ENCODE data around the gene IFFO2. TPM values are rescaled to one million over a fixed set of nuclear protein-coding genes. Genes with fewer than 3 reads are reported as not detected.

Gene IFFO2
- total and polyA plus RNA-seq, 2 of the 8 experiments (the other 6 are each of a cell fraction or from before 2014, with no cell fraction given): 6.6 to 10.4 TPM

- no peak overlapping the region for H3K27ac ChIP-seq (ENCODE audit: low read depth, low read length)
- H3K79me1 ChIP-seq (ENCODE audit: low read depth, low read length): peaks cover 5% of the 10 kb centered on the region
- H3K4me3 ChIP-seq (ENCODE audit: extremely low read depth in 1 of 4, insufficient read depth in 2 of 4, low read depth in 3 of 4, low read length in 4 of 4): no peak overlapping the region
- H3K14ac ChIP-seq (ENCODE audit: insufficient read length): no peak overlapping the region
- no peaks in the 10 kb centered on the region for H3K9me3 ChIP-seq (ENCODE audit: insufficient read depth in 2 of 2, low read depth in 1 of 2, low read length in 1 of 2)
- TF ChIP-seq TAF1 (IDR thresholded peaks at IDR 0.05; ENCODE audit: low read depth, low read length) (no peak), CBX5 (IDR thresholded peaks at IDR 0.05; ENCODE audit: low read depth, low read length) (no peak), CHD2 (IDR thresholded peaks at IDR 0.05; ENCODE audit: low read length) (no peak)
- H2BK15ac ChIP-seq (ENCODE audit: low read length): no peak overlapping the region
- H2AK5ac ChIP-seq (ENCODE audit: low read depth, low read length): no peak overlapping the region
- peaks cover 6% of the 10 kb centered on the region; the same call in 1 of the 2 replicates for H3K23me2 ChIP-seq (ENCODE audit: low read depth, low read length)
- peaks cover 2 to 7% of the 10 kb centered on the region in 2 experiments for H4K20me1 ChIP-seq (replicated peaks in 1 of 2; ENCODE audit: control insufficient read depth in 1 of 2, insufficient read depth in 2 of 2, low read length in 2 of 2)
- H2BK20ac ChIP-seq (ENCODE audit: low read length): no peak overlapping the region
- no peak overlapping the region for H4K8ac ChIP-seq (ENCODE audit: extremely low read depth, insufficient read depth, low read length)
- H4K91ac ChIP-seq (replicated peaks; ENCODE audit: insufficient read length, low read length): no peak overlapping the region
- H2BK120ac ChIP-seq (replicated peaks; ENCODE audit: low read depth, low read length): no peak overlapping the region
- DNase-seq (ENCODE audit: low read depth in 1 of 2, low spot score in 2 of 2): no peak
- H3K23ac ChIP-seq (ENCODE audit: insufficient read length): no peak overlapping the region
- H2AFZ ChIP-seq (ENCODE audit: low read length): no peak overlapping the region
- peaks cover 0 to 3% (median 1%) of the 10 kb centered on the region in 4 experiments; a peak in 5 of 7 replicates for H3K4me1 ChIP-seq (replicated peaks in 1 of 4; ENCODE audit: control insufficient read depth in 3 of 4, insufficient read depth in 4 of 4, low read length in 3 of 4)
- ChIA-PET CTCF (ENCODE audit: partially characterized antibody) (interaction anchor here (0.6 to 5.1 kb wide), 7 partner anchors 8 to 329 kb away, joined by 3 to 31 read pairs (median 4); no protein-coding TSS in a partner anchor), POLR2A (ENCODE audit: partially characterized antibody) (interaction anchor here (1.5 kb wide), 1 partner anchor 285 kb away, joined by 3 read pairs; no protein-coding TSS in a partner anchor)
- H2BK5ac ChIP-seq (ENCODE audit: low read depth, low read length): no peak overlapping the region
- no peak overlapping the region for H3K4me2 ChIP-seq (ENCODE audit: insufficient read depth in 1 of 2, low read depth in 2 of 2, low read length in 2 of 2)
- H3K79me2 ChIP-seq (ENCODE audit: control insufficient read depth in 1 of 2, insufficient read depth in 2 of 2, low read length in 2 of 2): no peaks in the 10 kb centered on the region
- FAIRE-seq: no peak
- H3K36me3 ChIP-seq (ENCODE audit: control insufficient read depth in 2 of 4, insufficient read depth in 4 of 4, low read length in 3 of 4): no peaks in the 10 kb centered on the region
- no peak overlapping the region for H3K4ac ChIP-seq (replicated peaks; ENCODE audit: insufficient read length, low read depth, low read length)
- H4K5ac ChIP-seq (ENCODE audit: insufficient read length, low read depth, low read length): no peak overlapping the region
- H3K27me3 ChIP-seq (replicated peaks in 1 of 4; ENCODE audit: control insufficient read depth in 3 of 4, extremely low read depth in 1 of 4, insufficient read depth in 3 of 4, low read length in 3 of 4): peaks cover 0 to 3% (median 0%) of the 10 kb centered on the region in 4 experiments; a peak in 4 of 7 replicates
- no peak overlapping the region for H3K56ac ChIP-seq (replicated peaks; ENCODE audit: insufficient read length, low read depth, low read length)
- H3K9ac ChIP-seq (replicated peaks in 1 of 4; ENCODE audit: extremely low read depth in 1 of 4, low read depth in 3 of 4, low read length in 3 of 4): no peak overlapping the region
- no peak overlapping the region for H2BK12ac ChIP-seq (ENCODE audit: low read depth, low read length)
- no peak overlapping the region for H3K18ac ChIP-seq (ENCODE audit: extremely low read depth, low read length)
- 85% methylated on average over 4 of the region's 4 CpGs; no CpG with 5 or more reads in 1 of the 2 experiments for WGBS, 2 experiments (ENCODE audit: extremely low coverage in 1 of 2, insufficient coverage in 1 of 2, insufficient read length in 1 of 2, insufficient replicate concordance in 2 of 2, low coverage in 1 of 2, low lambda C conversion rate in 2 of 2, missing lambda C conversion rate in 1 of 2)
Measured at GRCh38 chr1:18899363-18900049, 57.0 kb downstream of the IFFO2 start.
